ENCODE measurements around the gene SERPIND1. TPM values are rescaled to one million over a fixed set of nuclear protein-coding genes. Genes with fewer than 3 reads are reported as not detected.

The SERPIND1 gene
- total and polyA plus RNA-seq, 10 of the 15 experiments (the other 5 are each of a cell fraction or from before 2014, with no cell fraction given), result 0.08 to 0.85 (median 0.38) TPM; not detected in 1

GRCh38 chr22:20788627-20789344, 14.9 kb downstream of the SERPIND1 start (continued):
- TF ChIP-seq PRDM15 (CRISPR knock-in tag; IDR thresholded peaks at IDR 0.05) (no peak), KAT2A (conservative IDR thresholded peaks at IDR 0.05; ENCODE audit: control insufficient read depth, low read depth, low read length) (no peak), SREBF2 (IDR thresholded peaks at IDR 0.05; ENCODE audit: low read length) (no peak), EED (IDR thresholded peaks at IDR 0.05; ENCODE audit: low read depth) (no peak), NBN (IDR thresholded peaks at IDR 0.05) (no peak)

GRCh38 chr22:20792221-20792965, 18.5 kb downstream of the SERPIND1 start:
- CTCF ChIA-PET, result interaction anchor here (2.3 kb wide), 1 partner anchor 8 kb away, joined by 10 read pairs; no protein-coding TSS in a partner anchor
- Histone ChIP-seq H3K27me3 (replicated peaks in 1 of 2; ENCODE audit: control insufficient read depth in 2 of 2, insufficient read depth in 2 of 2, low read length in 1 of 2) (no peaks in the 10 kb centered on the region), H3K36me3 (ENCODE audit: control insufficient read depth in 2 of 2, insufficient read depth in 2 of 2, low read length in 1 of 2) (peaks cover 10 to 17% of the 10 kb centered on the region in 2 experiments; a peak in 3 of 4 replicates), H3K4me2 (ENCODE audit: control insufficient read depth, insufficient read depth) (no peak overlapping the region), H3K4me1 (ENCODE audit: control insufficient read depth, insufficient read depth, low read length) (no peaks in the 10 kb centered on the region), H3K27ac (ENCODE audit: control insufficient read depth, insufficient read depth) (no peak overlapping the region), H3K79me2 (ENCODE audit: control insufficient read depth, insufficient read depth, low read length) (no peaks in the 10 kb centered on the region), H2AFZ (ENCODE audit: control insufficient read depth, low read depth, low read length) (no peak overlapping the region), H3K9ac (ENCODE audit: control insufficient read depth, insufficient read depth, low read length) (no peak overlapping the region), H4K20me1 (ENCODE audit: control insufficient read depth, insufficient read depth) (no peaks in the 10 kb centered on the region), H3K4me3 (no peak overlapping the region), H3K9me3 (replicated peaks; ENCODE audit: control insufficient read depth, insufficient read depth, low read length) (no peaks in the 10 kb centered on the region)
- in situ Hi-C loops (cut with MboI) (no loop called here), intact Hi-C loops (cut with micrococcal nuclease; ENCODE audit: unreplicated experiment) (no loop called here)
- RAD21 ChIA-PET (ENCODE audit: unreplicated experiment), result interaction anchor here (1.0 kb wide), 1 partner anchor 8 kb away, joined by 4 read pairs; no protein-coding TSS in a partner anchor
- DNase-seq (ENCODE audit: low read depth, low spot score), result no peak
- ATAC-seq, result no peak
- SMC1A ChIA-PET (ENCODE audit: uncharacterized antibody, unreplicated experiment), result no interaction called here
- 94% methylated on average over 12 of the region's 12 CpGs for WGBS (ENCODE audit: insufficient coverage, insufficient replicate concordance, low lambda C conversion rate, missing lambda C conversion rate)
- no peak for FAIRE-seq
- TF ChIP-seq SIX5 (IDR thresholded peaks at IDR 0.05; ENCODE audit: low read depth, low read length, severe bottlenecking) (no peak), FOXK2 (IDR thresholded peaks at IDR 0.05) (no peak), POU2F2 (IDR thresholded peaks at IDR 0.05; ENCODE audit: borderline replicate concordance, low read depth, low read length) (no peak), PAX5 (IDR thresholded peaks at IDR 0.05; ENCODE audit: borderline replicate concordance, low read depth, low read length) (no peak)
- TF ChIP-seq, protein P1, sequence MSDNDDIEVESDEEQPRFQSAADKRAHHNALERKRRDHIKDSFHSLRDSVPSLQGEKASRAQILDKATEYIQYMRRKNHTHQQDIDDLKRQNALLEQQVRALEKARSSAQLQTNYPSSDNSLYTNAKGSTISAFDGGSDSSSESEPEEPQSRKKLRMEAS (IDR thresholded peaks at IDR 0.05; ENCODE audit: low read depth, low read length), result no peak
- POLR2A ChIA-PET, result no interaction called here
- no TSS peak for BruUV-seq (replicated peaks)

All from GM12878 (cell line).